GM12878 (cell line): ENCODE data around the gene UFM1. TPM values are rescaled to one million over a fixed set of nuclear protein-coding genes. Genes with fewer than 3 reads are reported as not detected.

Experiments used
- ATAC-seq: fragments of 200-7000 bp; cut with Tn5 transposase; 3 replicates; pipeline ENCODE4 v1.9.1; 2020; ENCODE audit warnings: mild to moderate bottlenecking, moderate library complexity
- BruUV-seq: library from RNA; stranded (reverse); fragments of 400-500 nt; replicated peaks from 2 replicates; lab custom pipeline; 2021; lab: Mats Ljungman, UMichigan
- CTCF ChIA-PET: fragments of 300-600 bp; sonication (Branson Sonifier 250); formaldehyde crosslinking; extraction: SDS; loops from one replicate; lab custom pipeline; 2021; ENCODE audit warnings: inconsistent platforms; lab: Yijun Ruan, JAX
- POLR2A ChIA-PET: fragments of 350-600 bp; formaldehyde crosslinking; extraction: SDS; loops from one replicate; lab custom pipeline; 2021; ENCODE audit warnings: inconsistent platforms; lab: Charles Lee
- RAD21 ChIA-PET: fragments of 300-600 bp; sonication (Branson Sonifier 250); formaldehyde crosslinking; loops from one replicate; lab custom pipeline; 2023; ENCODE audit warnings: antibody characterized with exemption; ENCODE audit not compliant: unreplicated experiment; lab: Charles Lee
- SMC1A ChIA-PET: fragments of 300-600 bp; sonication (Branson Sonifier 250); formaldehyde crosslinking; loops from one replicate; lab custom pipeline; 2023; ENCODE audit not compliant: unreplicated experiment, uncharacterized antibody; lab: Charles Lee
- DNase-seq: peaks from one replicate; pipeline ENCODE4 v3.0.0-alpha.2; 2011; ENCODE audit warnings: low read depth, low spot score
- FAIRE-seq: peaks from 3 replicates; lab custom pipeline; 2011; peaks lifted over from hg19 to GRCh38; lab: Jason Lieb, UNC
- H2AFZ ChIP-seq: 2 replicates; pipeline ENCODE4 v1.6.0; 2011; ENCODE audit warnings: low read depth, low read length, control low read depth; ENCODE audit not compliant: control insufficient read depth
- H3K27ac ChIP-seq: 2 replicates; pipeline ENCODE4 v1.5.1; 2011; ENCODE audit warnings: control low read depth; ENCODE audit not compliant: control insufficient read depth, insufficient read depth
- H3K27me3 ChIP-seq, 2 experiments: replicated peaks in 1 of 2; 2 replicates each; pipeline versions ENCODE4 v1.6.0 to v1.6.1; 2011; ENCODE audit warnings: low read length in 1 of 2; ENCODE audit not compliant: control insufficient read depth in 2 of 2, insufficient read depth in 2 of 2
- H3K36me3 ChIP-seq, 2 experiments: 2 replicates each; pipeline ENCODE4 v1.5.1; 2011; ENCODE audit warnings: low read length in 1 of 2; ENCODE audit not compliant: control insufficient read depth in 2 of 2, insufficient read depth in 2 of 2
- H3K4me1 ChIP-seq: 2 replicates; pipeline ENCODE4 v1.6.1; 2011; ENCODE audit warnings: mild to moderate bottlenecking, low read length, moderate library complexity, mixed read lengths; ENCODE audit not compliant: control insufficient read depth, insufficient read depth
- H3K4me2 ChIP-seq: 2 replicates; pipeline ENCODE4 v1.6.0; 2011; ENCODE audit warnings: control low read depth; ENCODE audit not compliant: control insufficient read depth, insufficient read depth
- H3K4me3 ChIP-seq: fragments of 200-600 bp; sonication (generic); 2 replicates; pipeline ENCODE4 v1.5.1; 2016
- H3K79me2 ChIP-seq: 2 replicates; pipeline ENCODE4 v1.6.0; 2011; ENCODE audit warnings: low read length; ENCODE audit not compliant: control insufficient read depth, insufficient read depth
- H3K9ac ChIP-seq: 2 replicates; pipeline ENCODE4 v1.8.0; 2011; ENCODE audit warnings: low read length, control low read depth, mixed read lengths; ENCODE audit not compliant: control insufficient read depth, insufficient read depth
- H3K9me3 ChIP-seq: replicated peaks from 3 replicates; pipeline ENCODE4 v1.5.1; 2011; ENCODE audit warnings: mild to moderate bottlenecking, low read length; ENCODE audit not compliant: control insufficient read depth, insufficient read depth
- H4K20me1 ChIP-seq: 2 replicates; pipeline ENCODE4 v1.6.0; 2011; ENCODE audit not compliant: control insufficient read depth, insufficient read depth
- FOS ChIP-seq: IDR thresholded peaks from 3 replicates; pipeline ENCODE4 v1.6.1; 2011; ENCODE audit warnings: borderline replicate concordance; ENCODE audit not compliant: insufficient read length; ENCODE audit errors: extremely low read depth
- NR2C2 ChIP-seq: IDR thresholded peaks from 2 replicates; pipeline ENCODE4 v1.6.1; 2011; ENCODE audit warnings: borderline replicate concordance, low read depth; ENCODE audit not compliant: control insufficient read depth, insufficient read length
- POLR2AphosphoS2 ChIP-seq: IDR thresholded peaks from 2 replicates; pipeline ENCODE4 v1.6.1; 2011; ENCODE audit warnings: low read depth, mild to moderate bottlenecking, low read length, improper control_type of control experiment, moderate library complexity
- SKIL ChIP-seq: fragments of 450-650 bp; IDR thresholded peaks from 2 replicates; pipeline ENCODE4 v1.6.1; 2017; ENCODE audit warnings: mild to moderate bottlenecking, low read depth, inconsistent platforms; ENCODE audit not compliant: poor library complexity, severe bottlenecking
- TAF1 ChIP-seq: IDR thresholded peaks from 2 replicates; pipeline ENCODE4 v1.6.1; 2011; ENCODE audit warnings: mild to moderate bottlenecking, low read depth, low read length, borderline replicate concordance
- TBL1XR1 ChIP-seq: IDR thresholded peaks from 2 replicates; pipeline ENCODE4 v1.6.1; 2012; ENCODE audit warnings: low read depth, low read length, improper control_type of control experiment
- ZNF384 ChIP-seq: IDR thresholded peaks from 2 replicates; pipeline ENCODE4 v1.6.1; 2012; ENCODE audit warnings: low read depth, mild to moderate bottlenecking, low read length, improper control_type of control experiment, borderline replicate concordance
- ZNF622 ChIP-seq: fragments of 450-650 bp; IDR thresholded peaks from 2 replicates; pipeline ENCODE4 v1.6.1; 2017; ENCODE audit warnings: mild to moderate bottlenecking, inconsistent platforms
- WGBS: methylation state at CpG from one replicate; pipeline ENCODE4 v1.1.6; 2016; ENCODE audit warnings: low lambda C conversion rate; ENCODE audit not compliant: insufficient replicate concordance, insufficient coverage; ENCODE audit errors: missing lambda C conversion rate; 5-methylcytosine and 5-hydroxymethylcytosine counted together
- in situ Hi-C: fragments of 300-500 bp; cut with MboI; formaldehyde crosslinking; loops from 9 replicates; pipeline ENCODE4 v1.14.3; 2018; ENCODE audit warnings: mixed read lengths
- intact Hi-C: fragments of 100-400 bp; cut with micrococcal nuclease; formaldehyde crosslinking; loops from one replicate; pipeline ENCODE4 v1.14.2; 2022; ENCODE audit not compliant: unreplicated experiment
- polyA plus RNA-seq, 11 experiments: library from polyadenylated mRNA; depleted of rRNA in 4 of 11; unstranded in 6 of 11; stranded (reverse) in 5 of 11; fragments of >200 nt; fragmentation: Nextera tagmentation in 4 of 11; fragmentation: Illumina TruSeq in 1 of 11; extraction: Ambion mirVana in 4 of 11; extraction: Trizol in 1 of 11; gene quantifications; 1 replicate in 1 of 11; 2 replicates in 10 of 11; pipeline versions ENCODE4 v1.2.1 to v1.2.3, GENCODE V29; 2011 to 2016; ENCODE audit warnings: inconsistent platforms in 2 of 11, missing spikeins in 2 of 11, low read depth in 1 of 11
- total RNA-seq, 4 experiments: library from RNA; depleted of rRNA in 3 of 4; stranded (reverse); fragments of >200 nt in 3 of 4; fragmentation: Illumina TruSeq in 1 of 4; extraction: Trizol in 1 of 4; gene quantifications; 2 replicates each; pipeline versions ENCODE4 v1.2.1 to v1.2.3, GENCODE V29; 2013 to 2021

The UFM1 gene
- total and polyA plus RNA-seq, 10 of the 15 experiments (the other 5 are each of a cell fraction or from before 2014, with no cell fraction given), result 40.8 to 96.5 (median 73.8) TPM

GRCh38 chr13:38385153-38385891 lies 35.7 kb downstream of the UFM1 start:
- H3K79me2 ChIP-seq, result no peaks in the 10 kb centered on the region
- H4K20me1 ChIP-seq, result no peaks in the 10 kb centered on the region
- no TSS peak for BruUV-seq
- intact Hi-C loops (no loop called here), in situ Hi-C loops (no loop called here)
- no peaks in the 10 kb centered on the region for H3K4me1 ChIP-seq
- ChIA-PET RAD21 (no interaction called here), SMC1A (no interaction called here), CTCF (no interaction called here), POLR2A (no interaction called here)
- WGBS, result 53% methylated on average over 9 of the region's 9 CpGs
- H2AFZ ChIP-seq, result no peak overlapping the region
- FAIRE-seq (no peak), DNase-seq (no peak), ATAC-seq (no peak)
- no peaks in the 10 kb centered on the region for H3K9me3 ChIP-seq
- H3K27ac ChIP-seq, result no peak overlapping the region
- H3K4me3 ChIP-seq, result no peak overlapping the region
- no peaks in the 10 kb centered on the region for H3K36me3 ChIP-seq
- H3K9ac ChIP-seq, result no peak overlapping the region
- TF ChIP-seq FOS (no peak), POLR2AphosphoS2 (no peak), ZNF384 (no peak), TBL1XR1 (no peak), ZNF622 (no peak), TAF1 (no peak), SKIL (no peak), NR2C2 (no peak)
- H3K4me2 ChIP-seq, result no peak overlapping the region
- H3K27me3 ChIP-seq, result no peaks in the 10 kb centered on the region
